CMK (cell line): ENCODE data around the gene CCDC182.

Experiments used
- DNase-seq: peaks from one replicate; pipeline ENCODE4 v3.0.0-alpha.2; 2010; ENCODE audit warnings: low read depth

The CCDC182 gene

GRCh38 chr17:57726838-57727237 lies 18.3 kb downstream of the CCDC182 start:
- DNase-seq = no peak

- DNase-seq = no peak
Measured at GRCh38 chr17:57726213-57726790, 18.8 kb downstream of the CCDC182 start.

DNA sequence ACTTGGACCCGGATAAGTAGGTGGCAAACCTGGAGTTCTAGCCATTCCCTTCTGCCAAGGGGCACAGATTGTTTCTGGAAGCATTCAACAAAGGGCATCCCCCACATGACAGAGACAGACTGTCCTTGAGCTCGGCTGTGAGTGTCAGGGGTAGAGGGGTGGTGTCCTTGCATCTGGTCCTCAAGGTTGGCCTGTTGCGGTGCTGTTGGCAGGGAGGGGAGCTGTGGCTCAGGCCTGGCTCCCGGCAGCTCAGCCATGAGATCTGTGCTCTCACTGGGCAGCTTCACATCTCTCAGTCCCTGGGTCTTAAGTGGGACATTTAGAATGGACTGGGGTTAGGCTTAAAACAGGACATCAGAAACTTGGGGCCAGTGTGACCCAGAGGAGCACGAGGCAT lies 20.4 kb downstream of the CCDC182 start:
- no peak for DNase-seq

GRCh38 chr17:57724026-57724728 lies 20.9 kb downstream of the CCDC182 start:
- DNase-seq = no peak

- no peak for DNase-seq
Measured at GRCh38 chr17:57723427-57724025, 21.6 kb downstream of the CCDC182 start.

DNA sequence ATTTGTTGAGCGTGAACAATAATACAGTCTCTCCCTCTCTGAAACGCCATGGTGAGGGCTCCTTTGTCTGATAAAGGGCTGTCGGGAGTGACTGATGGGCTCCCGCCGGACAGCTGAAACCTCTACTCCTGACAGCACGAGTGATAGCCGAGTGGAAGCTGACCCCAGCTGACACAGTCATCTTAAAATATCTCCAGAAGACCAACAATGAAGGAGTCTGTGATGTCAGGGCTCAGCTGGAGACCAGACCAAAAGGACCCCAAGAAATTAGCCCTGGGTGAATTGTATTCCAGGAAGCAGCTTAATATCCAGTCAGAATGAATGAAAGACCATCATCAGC lies 22.4 kb downstream of the CCDC182 start:
- no peak for DNase-seq

DNA sequence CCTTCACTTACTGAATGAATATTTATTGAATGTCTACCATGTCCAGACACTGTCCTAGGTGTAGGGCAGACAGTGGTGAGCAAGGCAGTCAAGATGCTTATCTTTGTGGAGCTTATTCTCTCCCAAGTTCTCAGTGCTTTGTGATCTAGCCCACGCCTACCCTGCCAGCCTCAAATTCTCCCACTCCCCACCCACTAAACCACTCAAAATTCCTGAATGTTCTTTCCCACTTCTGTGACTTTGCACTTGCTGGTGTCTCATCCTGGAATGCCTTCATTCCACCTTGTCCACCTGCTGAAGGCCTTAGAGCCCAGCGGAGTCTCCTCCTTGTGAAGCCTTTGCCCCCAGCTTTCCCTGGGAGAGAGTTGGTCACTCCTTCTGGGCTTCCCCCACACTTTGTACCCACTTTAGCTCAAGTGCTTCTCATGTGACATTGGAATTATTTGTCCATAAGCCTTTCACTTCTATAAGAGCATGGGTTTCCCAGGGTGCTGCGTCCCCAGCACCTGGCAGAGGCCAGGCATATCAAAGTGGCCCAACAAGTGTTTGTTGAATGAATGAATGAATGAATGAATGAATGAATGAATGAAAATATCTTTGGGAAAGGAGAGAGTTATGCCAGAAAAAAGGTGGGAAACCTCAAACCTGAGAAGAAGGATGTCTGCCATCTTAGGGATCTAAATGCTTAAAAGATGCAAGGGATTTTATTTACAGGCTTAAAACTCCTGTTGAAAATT lies 23.0 kb downstream of the CCDC182 start:
- no peak for DNase-seq

DNA sequence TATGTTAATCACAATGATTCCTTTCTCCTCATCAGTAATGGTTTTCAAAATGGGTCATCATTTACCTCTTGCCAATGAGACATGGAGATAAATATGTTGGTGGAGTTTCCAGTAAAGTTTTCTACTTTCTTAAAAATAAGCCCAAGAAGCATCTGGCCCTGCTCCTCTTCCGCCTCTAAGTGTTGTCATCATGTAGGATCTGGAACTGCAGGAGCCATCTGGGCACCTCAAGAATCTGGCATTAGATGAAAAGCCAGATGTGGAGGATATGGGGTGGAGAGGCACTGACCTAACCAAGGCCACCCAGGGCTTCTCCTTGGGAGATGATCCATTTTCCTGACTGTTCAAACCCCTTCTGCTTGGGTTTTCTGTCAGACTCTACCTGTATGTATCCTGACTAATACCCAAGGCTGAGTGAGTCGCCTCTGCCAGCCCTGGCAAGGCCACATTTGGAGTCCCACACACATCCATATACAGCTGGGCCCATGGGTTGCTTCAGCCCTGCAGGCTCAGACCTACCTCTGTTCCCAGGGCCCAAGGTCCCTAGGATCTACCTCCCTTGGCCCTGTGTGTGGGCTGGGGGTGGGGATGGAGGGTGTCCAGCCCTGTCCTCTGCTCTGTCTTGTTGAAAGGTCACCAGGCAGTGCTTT lies 24.6 kb downstream of the CCDC182 start:
- DNase-seq = no peak

- DNase-seq = no peak
Measured at GRCh38 chr17:57718878-57719277, 26.2 kb downstream of the CCDC182 start.

GRCh38 chr17:57715981-57716380 lies 29.1 kb downstream of the CCDC182 start:
- no peak for DNase-seq

- DNase-seq = no peak
Measured at GRCh38 chr17:57714665-57715180, 30.4 kb downstream of the CCDC182 start.

GRCh38 chr17:57713140-57713539 lies 32.0 kb downstream of the CCDC182 start:
- no peak for DNase-seq

DNA sequence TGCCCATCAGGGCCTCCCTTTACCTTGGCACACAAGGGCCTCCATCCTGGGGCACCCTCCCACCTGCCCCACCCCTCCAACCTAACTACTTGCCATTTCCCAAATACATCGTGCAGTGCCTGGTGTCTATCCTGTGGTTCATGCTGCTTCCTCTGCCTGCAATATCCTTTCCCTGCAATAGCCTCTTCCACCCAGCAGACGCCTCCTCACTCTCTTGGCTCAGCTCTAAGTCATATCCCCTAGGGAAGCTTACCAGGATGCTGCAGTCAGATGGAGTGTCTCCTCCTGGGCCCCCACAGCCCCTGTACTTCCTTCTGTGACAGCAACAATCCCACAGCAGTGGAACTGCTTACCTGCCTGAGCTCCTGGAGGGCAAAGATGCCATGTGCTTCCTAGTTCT lies 36.7 kb downstream of the CCDC182 start:
- no peak for DNase-seq

DNA sequence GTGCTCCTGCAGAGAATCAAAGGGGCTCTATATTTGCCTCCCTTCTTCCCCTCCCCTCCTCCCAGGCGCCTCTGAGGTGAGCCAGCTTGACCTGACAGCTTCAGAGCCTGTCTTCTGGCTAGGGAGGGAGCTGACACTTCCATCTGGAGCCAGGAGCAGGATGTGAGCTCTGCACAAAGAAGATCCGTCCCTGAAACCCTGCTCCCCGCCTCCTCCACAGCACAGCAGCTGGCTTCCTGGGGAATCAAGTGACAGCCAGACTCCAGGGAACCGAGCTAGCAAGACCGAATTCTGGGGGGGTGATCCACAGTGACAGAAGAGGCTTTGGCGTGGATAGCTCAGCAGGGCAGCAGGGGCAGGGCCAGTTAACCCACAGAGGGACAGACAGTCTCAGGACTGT lies 37.2 kb downstream of the CCDC182 start:
- no peak for DNase-seq

GRCh38 chr17:57706761-57707160 lies 38.3 kb downstream of the CCDC182 start:
- no peak for DNase-seq

DNA sequence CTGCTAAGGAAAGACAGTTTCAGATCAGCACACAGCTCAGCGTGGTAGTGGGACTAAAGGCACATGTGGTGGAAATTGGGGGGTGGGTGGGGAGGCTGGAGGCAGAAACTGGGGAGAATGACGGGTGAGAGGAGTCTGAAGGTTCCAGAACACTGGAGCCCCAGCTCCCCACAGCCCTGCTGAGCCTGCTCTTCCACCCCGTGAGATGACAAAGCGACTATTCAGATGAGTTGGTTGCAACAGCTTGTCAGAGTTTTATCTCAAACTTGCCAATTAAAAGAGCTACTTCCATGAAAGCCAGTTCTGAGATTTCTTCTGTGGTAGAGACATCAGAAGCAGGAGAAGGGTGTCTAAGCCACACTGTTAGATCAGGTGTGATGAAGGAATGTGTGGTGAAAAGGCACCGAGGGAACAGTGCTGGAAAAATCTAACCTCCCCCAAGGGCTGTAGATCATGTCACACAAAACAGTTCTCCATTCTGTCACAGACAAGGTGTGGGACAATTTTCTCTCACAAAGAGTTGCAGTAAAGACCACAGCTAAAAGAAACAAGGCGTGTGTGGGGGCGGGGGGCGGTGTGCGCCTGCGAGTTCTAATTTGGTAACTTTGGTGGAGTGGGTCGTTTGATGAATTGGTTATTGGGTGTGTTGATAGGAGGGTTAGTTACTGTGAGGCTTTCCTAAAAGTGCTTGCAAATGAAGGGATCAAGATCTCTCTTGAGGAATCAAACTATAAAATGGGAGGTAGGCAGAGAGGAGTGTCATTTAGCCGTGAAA lies 39.0 kb downstream of the CCDC182 start:
- no peak for DNase-seq

- DNase-seq = no peak
Measured at GRCh38 chr17:57704448-57704847, 40.7 kb downstream of the CCDC182 start.

DNA sequence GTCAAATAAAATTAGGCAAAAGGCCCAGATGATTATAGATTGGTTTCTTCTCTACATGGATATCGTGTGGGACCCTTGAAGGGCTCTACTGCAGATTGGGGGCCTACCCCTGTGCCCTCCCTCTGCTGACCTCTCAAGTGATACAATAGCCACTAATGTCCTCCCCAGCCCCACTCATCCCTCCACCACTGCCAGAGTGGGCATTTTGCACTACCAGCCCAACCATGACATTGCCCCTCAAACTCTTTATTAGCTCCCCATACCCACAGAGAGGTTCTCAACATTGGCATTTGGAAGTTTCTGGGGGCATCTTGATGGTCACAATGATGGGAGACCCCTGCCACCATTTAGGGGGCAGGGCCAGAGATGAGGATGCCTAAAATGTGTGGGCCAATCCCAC lies 41.8 kb downstream of the CCDC182 start:
- no peak for DNase-seq

DNA sequence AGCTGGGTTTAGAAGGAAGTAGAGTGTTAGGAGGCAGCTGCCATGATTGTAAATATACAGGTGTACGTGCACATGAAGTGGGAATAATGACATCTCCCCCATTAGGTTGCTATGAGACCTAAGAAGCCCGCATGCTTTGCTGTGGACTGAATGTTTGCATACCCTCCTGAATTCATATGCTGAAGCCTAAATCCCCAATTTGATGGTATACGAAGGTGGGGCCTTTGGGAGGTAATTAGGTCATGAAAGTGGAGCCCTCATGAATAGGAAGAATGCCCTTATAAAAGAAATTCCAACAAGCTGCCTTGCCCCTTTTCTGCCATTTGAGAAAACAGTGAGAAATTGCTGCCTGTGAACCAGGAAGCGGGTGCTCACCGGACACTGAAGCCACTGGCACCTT lies 44.0 kb downstream of the CCDC182 start:
- no peak for DNase-seq

DNA sequence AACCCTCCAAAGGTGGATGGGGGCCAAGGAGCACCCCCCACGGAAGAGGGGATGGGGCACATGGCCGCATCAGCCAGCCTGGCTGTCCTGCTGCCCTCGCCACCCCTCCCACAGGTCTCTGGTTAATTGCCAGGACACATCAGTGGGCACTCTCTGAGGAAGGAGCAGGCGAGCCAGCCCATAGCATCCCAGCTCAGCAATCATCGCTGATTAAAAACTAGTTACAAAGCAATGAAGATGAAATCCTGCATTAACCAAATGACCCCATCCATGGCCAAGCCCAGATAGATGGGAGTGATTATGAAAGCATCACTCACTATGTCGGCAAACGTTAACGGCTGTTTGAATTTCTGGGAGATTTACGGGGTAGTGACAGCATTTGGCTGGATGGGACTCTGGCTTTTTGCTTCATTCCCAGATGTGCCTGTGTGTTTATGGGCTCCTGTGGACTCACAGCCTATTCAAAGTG lies 45.3 kb downstream of the CCDC182 start:
- DNase-seq = no peak

GRCh38 chr17:57697891-57698711 lies 47.0 kb downstream of the CCDC182 start:
- DNase-seq = no peak
